GM12873 (cell line): ENCODE measurements around the gene PLBD2.

Experiments used
- TF ChIP-seq, protein P1 (sequence below): IDR thresholded peaks from 2 replicates; pipeline ENCODE4 v1.5.1; 2012; ENCODE audit warnings: low read depth, mild to moderate bottlenecking, moderate library complexity, low read length, control low read depth; ENCODE audit not compliant: insufficient read depth; ENCODE audit errors: missing control alignments

PLBD2 gene

DNA sequence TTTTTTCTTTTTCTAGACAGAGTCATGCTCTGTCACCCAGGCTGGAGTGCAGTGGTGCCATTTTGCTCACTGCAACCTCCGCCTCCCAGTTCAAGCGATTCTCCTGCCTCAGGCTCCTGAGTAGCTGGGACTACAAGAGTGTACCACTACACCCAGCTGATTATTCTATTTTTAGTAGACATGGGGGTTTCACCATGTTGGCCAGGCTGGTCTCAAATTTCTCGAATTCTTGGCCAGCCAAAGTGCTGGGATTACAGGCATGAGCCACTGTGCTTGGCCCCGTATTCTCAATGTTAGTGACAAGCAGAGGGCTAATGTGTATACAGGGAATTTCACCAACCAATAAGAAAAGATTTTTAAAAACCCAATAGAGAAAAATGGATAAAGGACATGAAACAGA is 8.4 kb downstream of the PLBD2 start:
- TF ChIP-seq, protein P1, sequence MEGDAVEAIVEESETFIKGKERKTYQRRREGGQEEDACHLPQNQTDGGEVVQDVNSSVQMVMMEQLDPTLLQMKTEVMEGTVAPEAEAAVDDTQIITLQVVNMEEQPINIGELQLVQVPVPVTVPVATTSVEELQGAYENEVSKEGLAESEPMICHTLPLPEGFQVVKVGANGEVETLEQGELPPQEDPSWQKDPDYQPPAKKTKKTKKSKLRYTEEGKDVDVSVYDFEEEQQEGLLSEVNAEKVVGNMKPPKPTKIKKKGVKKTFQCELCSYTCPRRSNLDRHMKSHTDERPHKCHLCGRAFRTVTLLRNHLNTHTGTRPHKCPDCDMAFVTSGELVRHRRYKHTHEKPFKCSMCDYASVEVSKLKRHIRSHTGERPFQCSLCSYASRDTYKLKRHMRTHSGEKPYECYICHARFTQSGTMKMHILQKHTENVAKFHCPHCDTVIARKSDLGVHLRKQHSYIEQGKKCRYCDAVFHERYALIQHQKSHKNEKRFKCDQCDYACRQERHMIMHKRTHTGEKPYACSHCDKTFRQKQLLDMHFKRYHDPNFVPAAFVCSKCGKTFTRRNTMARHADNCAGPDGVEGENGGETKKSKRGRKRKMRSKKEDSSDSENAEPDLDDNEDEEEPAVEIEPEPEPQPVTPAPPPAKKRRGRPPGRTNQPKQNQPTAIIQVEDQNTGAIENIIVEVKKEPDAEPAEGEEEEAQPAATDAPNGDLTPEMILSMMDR, result no peak

DNA sequence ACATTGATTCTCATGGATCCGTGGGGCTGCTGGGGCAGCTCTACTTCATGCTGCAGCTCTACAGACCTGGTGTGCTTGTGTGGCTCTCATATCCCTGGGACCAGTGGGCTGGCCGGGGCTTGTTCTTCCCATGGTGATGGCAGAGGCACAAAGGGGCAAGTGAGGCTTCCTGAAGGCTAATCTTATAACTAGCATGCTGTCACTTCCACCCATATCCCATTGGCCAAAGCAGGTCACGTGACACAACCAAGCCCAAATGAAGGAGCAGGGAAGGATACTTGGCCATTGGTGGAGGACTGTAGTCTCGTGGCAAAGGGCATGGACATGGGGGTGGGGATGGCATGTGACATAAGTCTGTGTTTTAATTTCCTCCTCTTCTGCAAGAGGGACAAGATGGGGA is 9.9 kb downstream of the PLBD2 start:
- TF ChIP-seq, protein P1, result no peak

DNA sequence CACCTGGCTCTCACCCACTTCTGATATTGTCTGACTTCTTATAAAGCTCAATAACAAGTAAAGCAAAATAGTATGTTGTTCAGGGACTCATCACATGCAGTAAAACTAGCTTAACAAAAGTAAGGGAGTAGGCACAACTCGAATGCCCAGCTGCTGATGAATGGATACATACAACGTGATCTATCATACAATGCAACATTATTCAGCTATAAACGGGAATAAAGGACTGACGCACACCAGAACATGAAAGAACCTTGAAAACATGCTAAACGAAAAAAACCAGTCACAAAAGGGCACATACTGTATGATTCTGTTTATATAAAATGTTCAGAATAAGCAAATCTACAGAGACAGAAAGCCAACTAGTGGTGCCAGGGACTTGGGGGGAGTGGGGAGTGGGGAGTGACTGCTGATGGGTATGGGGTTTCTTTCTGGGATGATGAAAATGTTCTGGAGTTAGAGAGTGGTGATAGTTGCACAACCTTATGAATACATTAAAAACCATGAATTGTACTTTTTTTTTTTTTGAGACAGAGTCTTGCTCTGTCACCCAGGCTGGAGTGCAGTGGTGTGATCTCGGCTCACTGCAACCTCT is 11.1 kb downstream of the PLBD2 start:
- TF ChIP-seq, protein P1, result no peak

DNA sequence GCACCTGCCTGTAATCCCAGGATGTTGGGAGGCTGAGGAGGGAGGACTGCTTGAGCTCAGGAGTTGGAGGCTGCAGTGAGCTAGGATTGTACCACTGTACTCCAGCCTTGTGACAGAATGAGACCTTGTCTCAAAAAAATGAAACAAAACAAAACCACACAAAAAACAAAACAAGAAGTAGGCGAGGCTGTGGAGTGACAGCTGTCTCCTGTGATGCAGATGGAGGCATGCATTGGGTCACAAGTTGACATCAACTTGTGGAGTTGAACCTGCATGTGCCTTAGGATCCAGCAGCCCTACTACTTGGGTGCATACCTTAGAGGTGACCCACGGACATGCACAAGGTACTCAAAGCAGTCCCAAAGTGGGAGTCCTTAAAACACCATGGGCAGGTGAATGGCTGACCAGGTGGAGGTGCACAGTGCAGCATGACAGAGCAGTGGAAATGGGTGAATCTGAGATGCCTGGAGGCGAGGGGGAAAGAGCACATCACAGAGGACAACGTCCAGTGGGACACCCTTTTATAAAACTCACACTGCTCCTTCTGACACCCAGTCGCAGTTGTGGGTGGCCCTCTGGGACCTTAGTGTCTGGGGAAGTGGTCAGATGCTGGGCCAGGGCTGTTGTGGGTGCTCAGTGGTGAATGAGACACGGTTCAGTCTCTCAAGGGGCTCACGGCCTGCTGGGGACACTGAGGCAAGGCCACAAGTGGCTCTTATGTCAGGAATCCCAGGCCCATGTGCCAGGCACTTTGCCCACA is 12.7 kb downstream of the PLBD2 start:
- TF ChIP-seq, protein P1, result no peak

DNA sequence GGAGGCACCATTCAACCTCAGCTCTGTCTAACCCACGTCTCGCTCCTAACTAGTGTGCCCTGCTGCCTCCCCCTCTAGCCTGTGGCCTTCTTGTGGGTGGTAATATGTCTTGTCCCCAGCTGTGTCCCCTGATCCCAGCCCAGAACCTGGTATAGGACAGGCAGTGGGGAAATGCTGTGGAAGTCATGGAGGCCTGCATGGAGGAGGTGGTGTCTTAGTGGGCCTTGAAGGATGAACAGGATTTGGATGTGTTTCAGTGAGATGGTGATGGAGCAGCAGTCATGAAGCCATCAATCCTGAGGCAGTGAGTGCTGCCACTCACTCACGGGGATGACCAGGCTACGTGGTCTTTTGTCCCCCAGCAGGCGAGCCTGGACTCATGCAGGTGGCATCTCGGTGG is 13.4 kb downstream of the PLBD2 start:
- TF ChIP-seq, protein P1, result no peak

DNA sequence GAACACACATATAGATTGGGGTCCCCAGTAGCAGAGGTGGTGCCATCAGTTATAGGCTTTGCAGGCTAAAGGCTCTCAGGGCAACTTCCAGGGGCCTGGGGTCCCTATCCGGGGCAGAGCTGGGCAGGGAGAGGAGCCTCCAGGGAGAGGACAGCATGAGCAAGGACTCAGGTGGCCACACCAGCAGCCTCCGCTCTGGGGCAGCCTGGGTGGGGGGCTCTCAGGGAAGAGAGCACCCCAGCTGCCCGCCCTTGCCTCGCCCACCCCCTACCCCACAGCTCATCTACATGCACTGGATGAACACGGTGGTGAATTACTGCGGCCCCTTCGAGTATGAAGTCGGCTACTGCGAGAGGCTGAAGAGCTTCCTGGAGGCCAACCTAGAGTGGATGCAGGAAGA is 14.0 kb downstream of the PLBD2 start:
- TF ChIP-seq, protein P1, result no peak

DNA sequence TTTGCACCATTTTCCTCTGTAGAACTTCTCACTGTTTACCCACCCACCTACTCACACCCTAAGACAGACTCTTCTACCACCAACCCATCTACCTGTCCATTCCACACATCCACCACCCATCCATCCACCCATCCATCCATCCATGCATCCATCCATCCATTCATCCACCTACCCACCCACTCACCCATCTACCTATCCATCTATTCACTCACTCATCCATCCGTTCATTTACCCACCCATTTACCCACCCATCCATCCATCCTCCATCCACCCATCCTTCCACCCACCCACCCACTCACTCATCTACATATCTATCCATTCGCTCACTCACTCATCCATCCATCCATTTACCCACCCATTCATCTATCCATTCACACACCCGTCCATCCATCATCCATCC is 15.1 kb downstream of the PLBD2 start:
- TF ChIP-seq, protein P1, result no peak
